ENCODE data around the gene ACAP3.

GRCh38 chr1:1259540-1259939, 48.2 kb downstream of the ACAP3 start:
- TF ChIP-seq SUZ12 (IDR thresholded peaks at IDR 0.05) = no peak
- no peak for TF ChIP-seq FOXA1 (IDR thresholded peaks at IDR 0.05)
- TF ChIP-seq ZNF384 (IDR thresholded peaks at IDR 0.05) = no peak
- no peak for TF ChIP-seq TARDBP (IDR thresholded peaks at IDR 0.05)
- no peak for TF ChIP-seq CTBP1 (IDR thresholded peaks at IDR 0.05; ENCODE audit: borderline replicate concordance)
- no peak for TF ChIP-seq HDGF (IDR thresholded peaks at IDR 0.05; ENCODE audit: borderline replicate concordance)
- no peak for TF ChIP-seq BHLHE40 (IDR thresholded peaks at IDR 0.05; ENCODE audit: borderline replicate concordance)

Measured in HEK293T (cell line).